Type B pancreatic cell (in vitro differentiated cells): Measurements from ENCODE around the gene SCYGR1. TPM values are rescaled to one million over a fixed set of nuclear protein-coding genes. Genes with fewer than 3 reads are reported as not detected.

Experiments used
- DNase-seq: peaks from one replicate; pipeline ENCODE4 v3.0.0; 2021; ENCODE audit warnings: mixed read lengths; ENCODE audit not compliant: unreplicated experiment; ENCODE audit errors: extremely low spot score
- H3K27ac Mint-ChIP-seq: 2 replicates; pipeline ENCODE4 v1.8.0; 2021; ENCODE audit warnings: mild to moderate bottlenecking, mixed read lengths
- H3K27me3 Mint-ChIP-seq: 2 replicates; pipeline ENCODE4 v1.8.0; 2021; ENCODE audit warnings: mixed read lengths
- H3K36me3 Mint-ChIP-seq: 2 replicates; pipeline ENCODE4 v1.8.0; 2021; ENCODE audit warnings: mixed read lengths
- H3K4me1 Mint-ChIP-seq: one replicate; pipeline ENCODE4 v1.8.0; 2021; ENCODE audit warnings: mixed read lengths; ENCODE audit not compliant: unreplicated experiment
- H3K4me3 Mint-ChIP-seq: 2 replicates; pipeline ENCODE4 v1.8.0; 2021; ENCODE audit warnings: mild to moderate bottlenecking, mixed read lengths
- H3K9me3 Mint-ChIP-seq: 2 replicates; pipeline ENCODE4 v1.8.0; 2021; ENCODE audit warnings: mixed read lengths
- CTCF ChIP-seq: fragments of 200-600 bp; sonication (generic); conservative IDR thresholded peaks from 2 replicates; pipeline ENCODE4 v1.5.0; 2021; ENCODE audit warnings: antibody characterized with exemption, mild to moderate bottlenecking
- total RNA-seq: library from RNA; stranded (reverse); gene quantifications from 2 replicates; pipeline ENCODE4 v1.2.1, GENCODE V29; 2021; ENCODE audit warnings: low replicate concordance

SCYGR1 gene
- total RNA-seq, 1 donor from 2014 or later, result not detected

- H3K9me3 Mint-ChIP-seq, result no peaks in the 10 kb centered on the region
- no peaks in the 10 kb centered on the region for H3K27me3 Mint-ChIP-seq
- H3K4me1 Mint-ChIP-seq, result no peaks in the 10 kb centered on the region
- peaks cover 27% of the 10 kb centered on the region for H3K36me3 Mint-ChIP-seq
- no peak for DNase-seq
- no peak for TF ChIP-seq CTCF
- no peak overlapping the region for H3K27ac Mint-ChIP-seq
- no peak overlapping the region for H3K4me3 Mint-ChIP-seq
Measured at GRCh38 chr2:227340106-227340505, 47.6 kb downstream of the SCYGR1 start.

DNA sequence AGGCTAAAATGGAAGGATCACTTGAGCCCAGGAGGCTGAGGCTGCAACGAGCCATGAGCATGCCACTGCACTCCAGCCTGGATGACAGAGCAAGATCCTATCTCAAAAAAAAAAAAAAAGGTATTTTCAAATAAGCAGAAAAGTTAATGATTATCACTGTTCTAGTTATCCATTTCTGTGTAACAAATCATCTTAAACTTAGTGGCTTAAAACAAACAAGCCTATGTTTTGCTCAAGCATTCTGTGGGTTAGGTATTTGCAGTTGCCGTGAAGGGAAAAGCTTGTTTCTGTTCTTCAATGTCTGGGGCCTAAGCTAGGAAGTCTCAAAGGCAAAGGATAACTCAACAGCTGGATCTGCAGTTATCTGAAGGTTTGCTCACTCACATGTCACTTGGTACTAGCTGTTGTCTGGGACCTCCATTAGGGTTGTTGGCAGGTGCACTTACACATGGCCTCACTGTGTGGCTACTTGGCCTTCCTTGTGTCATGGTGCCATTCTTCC, 48.6 kb downstream of the SCYGR1 start:
- Mint-ChIP-seq H3K4me1 (no peaks in the 10 kb centered on the region), H3K4me3 (no peak overlapping the region), H3K27me3 (no peaks in the 10 kb centered on the region), H3K27ac (no peak overlapping the region), H3K36me3 (peaks cover 32% of the 10 kb centered on the region), H3K9me3 (no peaks in the 10 kb centered on the region)
- no peak for TF ChIP-seq CTCF
- DNase-seq, result no peak

Other genes with a start within 250 kb of the SCYGR1 start
- gene COL4A4, start 223.7 kb downstream of the SCYGR1 start, total RNA-seq, result 1.1 and 1.9 TPM in 2 replicates
- 0.19 and 0.48 TPM in 2 replicates for gene COL4A3, start 223.3 kb downstream of the SCYGR1 start, total RNA-seq
- gene MFF, start 62.7 kb downstream of the SCYGR1 start, total RNA-seq, result 71.3 and 84.3 TPM in 2 replicates
- 3.7 and 6.9 TPM in 2 replicates for gene TM4SF20, start 8.6 kb downstream of the SCYGR1 start, total RNA-seq
- 63.2 and 75.6 TPM in 2 replicates for gene AGFG1, start 84.2 kb upstream of the SCYGR1 start, total RNA-seq
- not detected in 2 replicates for gene SCYGR2, start 210.9 kb upstream of the SCYGR1 start, total RNA-seq
- gene SCYGR3, start 226.9 kb upstream of the SCYGR1 start, total RNA-seq, result not detected in 2 replicates
- gene SCYGR4, start 229.5 kb upstream of the SCYGR1 start, total RNA-seq, result not detected in 2 replicates